WTC11 (cell line): Measurements from ENCODE around the gene FPR1. TPM values are rescaled to one million over a fixed set of nuclear protein-coding genes. Genes with fewer than 3 reads are reported as not detected.
"Not testable (repeated sequence)": the region's sequence is repeated elsewhere in the genome, so short reads cannot be mapped to it uniquely, and the experiment has no call there.

Experiments
- ATAC-seq: fragments of 200-7000 bp; cut with Tn5 transposase; 2 replicates; pipeline ENCODE4 v1.10.0; 2021; ENCODE audit warnings: mild to moderate bottlenecking, moderate library complexity
- CTCF ChIA-PET: fragments of 300-600 bp; sonication (Branson Sonifier 250); formaldehyde crosslinking; loops from one replicate; lab custom pipeline; 2021; ENCODE audit warnings: antibody characterized with exemption; lab: Charles Lee
- POLR2A ChIA-PET: fragments of 350-600 bp; sonication (Branson Sonifier 250); formaldehyde crosslinking; loops from one replicate; lab custom pipeline; 2021; ENCODE audit warnings: antibody characterized with exemption; lab: Charles Lee
- DNase-seq: peaks from one replicate; pipeline ENCODE4 v3.0.0; 2021; ENCODE audit warnings: low spot score
- H3K27ac Mint-ChIP-seq: 2 replicates; pipeline ENCODE4 v1.8.0; 2021; ENCODE audit warnings: mixed read lengths
- H3K27me3 Mint-ChIP-seq: 2 replicates; pipeline ENCODE4 v1.8.0; 2021; ENCODE audit warnings: low read depth, mild to moderate bottlenecking, moderate library complexity, mixed read lengths
- H3K36me3 Mint-ChIP-seq: 2 replicates; pipeline ENCODE4 v1.8.0; 2021; ENCODE audit warnings: mixed read lengths
- H3K4me1 Mint-ChIP-seq: 2 replicates; pipeline ENCODE4 v1.8.0; 2022; ENCODE audit warnings: mixed read lengths
- H3K4me3 Mint-ChIP-seq: 2 replicates; pipeline ENCODE4 v1.8.0; 2021; ENCODE audit warnings: mild to moderate bottlenecking, moderate library complexity, mixed read lengths
- H3K9me3 Mint-ChIP-seq: 2 replicates; pipeline ENCODE4 v1.8.0; 2021; ENCODE audit warnings: mixed read lengths
- AFF4 ChIP-seq: sonication (generic); formaldehyde crosslinking; IDR thresholded peaks from 2 replicates; pipeline ENCODE4 v1.8.1; 2023; ENCODE audit warnings: mild to moderate bottlenecking, missing genetic modification reagents, borderline replicate concordance
- ATF1 ChIP-seq: sonication (generic); formaldehyde crosslinking; IDR thresholded peaks from 2 replicates; pipeline ENCODE4 v1.8.1; 2023; ENCODE audit warnings: mild to moderate bottlenecking, moderate library complexity, missing genetic modification reagents
- ELF4 ChIP-seq: sonication (generic); formaldehyde crosslinking; IDR thresholded peaks from 2 replicates; pipeline ENCODE4 v1.8.1; 2022; ENCODE audit warnings: low read depth, mild to moderate bottlenecking, moderate library complexity, missing genetic modification reagents
- FOXP4 ChIP-seq: sonication (generic); formaldehyde crosslinking; IDR thresholded peaks from 2 replicates; pipeline ENCODE4 v1.8.0; 2022; ENCODE audit warnings: mild to moderate bottlenecking, missing genetic modification reagents
- GTF2I ChIP-seq: fragments of 250-450 bp; sonication (Bioruptor Pico); conservative IDR thresholded peaks from 2 replicates; pipeline ENCODE4 v1.4.0; 2021; ENCODE audit warnings: mild to moderate bottlenecking
- HMGXB4 ChIP-seq: sonication (generic); formaldehyde crosslinking; IDR thresholded peaks from 2 replicates; pipeline ENCODE4 v1.8.1; 2023; ENCODE audit warnings: mild to moderate bottlenecking, moderate library complexity, missing genetic modification reagents
- IRF2 ChIP-seq: sonication (generic); formaldehyde crosslinking; IDR thresholded peaks from 2 replicates; pipeline ENCODE4 v1.8.0; 2022; ENCODE audit warnings: low read depth, missing genetic modification reagents, borderline replicate concordance
- JUN ChIP-seq: sonication (generic); formaldehyde crosslinking; IDR thresholded peaks from 2 replicates; pipeline ENCODE4 v1.8.0; 2023; ENCODE audit warnings: mild to moderate bottlenecking, missing genetic modification reagents
- MLX ChIP-seq: sonication (generic); formaldehyde crosslinking; IDR thresholded peaks from 2 replicates; pipeline ENCODE4 v1.8.1; 2023; ENCODE audit warnings: mild to moderate bottlenecking, missing genetic modification reagents, moderate library complexity
- MXD4 ChIP-seq: fragments of 250-450 bp; sonication (Bioruptor Pico); IDR thresholded peaks from 2 replicates; pipeline ENCODE4 v1.8.0; 2021; ENCODE audit warnings: mild to moderate bottlenecking, moderate library complexity, borderline replicate concordance
- MYBL2 ChIP-seq: sonication (generic); formaldehyde crosslinking; IDR thresholded peaks from 2 replicates; pipeline ENCODE4 v1.8.1; 2023; ENCODE audit warnings: mild to moderate bottlenecking, moderate library complexity, missing genetic modification reagents
- NR2C2 ChIP-seq: sonication (generic); formaldehyde crosslinking; IDR thresholded peaks from 2 replicates; pipeline ENCODE4 v1.8.0; 2022; ENCODE audit warnings: mild to moderate bottlenecking, missing genetic modification reagents
- NR3C1 ChIP-seq: sonication (generic); formaldehyde crosslinking; conservative IDR thresholded peaks from 2 replicates; pipeline ENCODE4 v1.8.1; 2023; ENCODE audit warnings: low read depth, mild to moderate bottlenecking, missing genetic modification reagents
- PREB ChIP-seq: sonication (generic); formaldehyde crosslinking; IDR thresholded peaks from 2 replicates; pipeline ENCODE4 v1.8.1; 2022; ENCODE audit warnings: mild to moderate bottlenecking, missing genetic modification reagents, moderate library complexity, borderline replicate concordance
- TCF7 ChIP-seq: sonication (generic); formaldehyde crosslinking; IDR thresholded peaks from 2 replicates; pipeline ENCODE4 v1.8.0; 2022; ENCODE audit warnings: mild to moderate bottlenecking, low read depth, missing genetic modification reagents, moderate library complexity
- TEAD4 ChIP-seq: sonication (generic); formaldehyde crosslinking; IDR thresholded peaks from 2 replicates; pipeline ENCODE4 v1.8.0; 2022; ENCODE audit warnings: mild to moderate bottlenecking, missing genetic modification reagents
- ZMAT4 ChIP-seq: fragments of 250-450 bp; sonication (Bioruptor Pico); IDR thresholded peaks from 2 replicates; pipeline ENCODE4 v1.9.0; 2021; ENCODE audit warnings: mild to moderate bottlenecking
- ZNF232 ChIP-seq: sonication (generic); formaldehyde crosslinking; IDR thresholded peaks from 2 replicates; pipeline ENCODE4 v1.8.0; 2022; ENCODE audit warnings: mild to moderate bottlenecking, missing genetic modification reagents
- ZNF532 ChIP-seq: fragments of 250-450 bp; sonication (Bioruptor Pico); IDR thresholded peaks from 2 replicates; pipeline ENCODE4 v1.9.0; 2021; ENCODE audit warnings: mild to moderate bottlenecking, borderline replicate concordance
- total RNA-seq: library from RNA; stranded (reverse); gene quantifications from 3 replicates; pipeline ENCODE4 v1.2.3, GENCODE V29; 2021

The FPR1 gene
- total RNA-seq, 1 experiment from 2014 or later, result 0.72 TPM

GRCh38 chr19:51739466-51740213, 12.0 kb downstream of the FPR1 start:
- TF ChIP-seq HMGXB4 (CRISPR knock-in tag) (no peak), PREB (no peak), GTF2I (CRISPR knock-in tag) (no peak), MXD4 (CRISPR knock-in tag) (no peak), MYBL2 (CRISPR knock-in tag) (no peak), TEAD4 (CRISPR knock-in tag) (no peak), TCF7 (CRISPR knock-in tag) (no peak), ZNF532 (no peak), FOXP4 (CRISPR knock-in tag) (no peak), NR2C2 (CRISPR knock-in tag) (no peak), MLX (CRISPR knock-in tag) (no peak), ZNF232 (CRISPR knock-in tag) (no peak), ATF1 (CRISPR knock-in tag) (no peak), IRF2 (no peak), ZMAT4 (CRISPR knock-in tag) (no peak), AFF4 (CRISPR knock-in tag) (no peak), JUN (no peak), ELF4 (CRISPR knock-in tag) (no peak), NR3C1 (CRISPR knock-in tag) (no peak)
- ATAC-seq (no peak), DNase-seq (no peak)
- H3K27ac Mint-ChIP-seq, result 0 out of 2 replicates have a peak overlapping the region, but pooled peaks have one; percentile 3
- peaks cover 2% of the 10 kb centered on the region; the same call in 1 of the 2 replicates for H3K4me1 Mint-ChIP-seq
- no peaks in the 10 kb centered on the region for H3K36me3 Mint-ChIP-seq
- H3K4me3 Mint-ChIP-seq, result no peak overlapping the region
- H3K9me3 Mint-ChIP-seq, result no peaks in the 10 kb centered on the region
- H3K27me3 Mint-ChIP-seq, result no peaks in the 10 kb centered on the region
- POLR2A ChIA-PET, result no interaction called here
- CTCF ChIA-PET, result interaction anchor here (0.8 to 1.4 kb wide), 3 partner anchors 16 to 83 kb away, joined by 3 to 5 read pairs (median 5); partner anchors contain the start of gene HAS1

GRCh38 chr19:51738523-51738922, 13.2 kb downstream of the FPR1 start:
- H3K27me3 Mint-ChIP-seq, H3K4me3 Mint-ChIP-seq, H3K36me3 Mint-ChIP-seq, DNase-seq, ATAC-seq, POLR2A ChIA-PET, H3K27ac Mint-ChIP-seq, H3K9me3 Mint-ChIP-seq: not testable (repeated sequence)
- H3K4me1 Mint-ChIP-seq, result peaks cover 11% of the 10 kb centered on the region
- CTCF ChIA-PET, result interaction anchor here (0.8 to 1.4 kb wide), 3 partner anchors 39 to 81 kb away, joined by 3 to 5 read pairs (median 4); no protein-coding TSS in a partner anchor
